Adrenal gland (tissue), 5 donors: ENCODE results near the gene KAZN.

Source experiments
- CTCF ChIP-seq, 6 experiments: fragments of 450-650 bp in 4 of 6; fragments of 200-600 bp in 2 of 6; sonication (generic) in 1 of 6; IDR thresholded peaks; 1 replicate in 5 of 6; 2 replicates in 1 of 6; pipeline versions ENCODE4 v1.5.1 to v1.8.0; 2016 to 2021; ENCODE audit warnings: antibody characterized with exemption in 6 of 6, mild to moderate bottlenecking in 2 of 6, moderate library complexity in 1 of 6
- POLR2A ChIP-seq, 2 donors: fragments of 450-650 bp; IDR thresholded peaks; one replicate each; pipeline ENCODE4 v1.6.1; 2017; ENCODE audit warnings: antibody characterized with exemption in 2 of 2, mild to moderate bottlenecking in 2 of 2, moderate library complexity in 1 of 2
- donor health status: DM: no; HTN: no; CAD: no.

DNA sequence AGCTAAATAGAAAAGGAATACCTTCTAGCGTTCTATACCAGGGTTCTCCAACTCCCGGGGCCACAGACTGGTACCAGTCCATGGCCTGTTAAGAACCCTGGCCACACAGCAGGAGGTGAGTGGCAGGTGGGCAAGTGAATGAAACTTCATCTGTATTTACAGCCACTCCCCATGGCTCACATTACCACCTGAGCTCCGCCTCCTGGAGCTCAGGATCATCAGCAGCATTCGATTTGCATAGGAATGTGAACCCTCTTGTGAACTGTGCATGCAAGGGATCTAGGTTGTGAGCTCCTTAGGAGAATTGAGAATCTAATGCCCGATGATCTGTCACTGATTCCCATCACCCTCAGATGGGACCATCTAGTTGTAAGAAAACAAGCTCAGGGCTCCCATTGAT, 107.3 kb downstream of the KAZN start:
- no peak for TF ChIP-seq POLR2A (IDR thresholded peaks at IDR 0.05)
- TF ChIP-seq CTCF (IDR thresholded peaks at IDR 0.05) = no peak
